HCT116 (cell line): ENCODE results near the gene DAGLA. TPM values are rescaled to one million over a fixed set of nuclear protein-coding genes. Genes with fewer than 3 reads are reported as not detected.

Experiments
- ATAC-seq: fragments of 200-7000 bp; cut with Tn5 transposase; 2 replicates; pipeline ENCODE4 v1.9.1; 2020; ENCODE audit warnings: mild to moderate bottlenecking, moderate library complexity
- BruUV-seq: library from RNA; stranded (reverse); fragments of 400-500 nt; replicated peaks from 2 replicates; lab custom pipeline; 2021; lab: Mats Ljungman, UMichigan
- CTCF ChIA-PET: fragments of 300-600 bp; sonication (Branson Sonifier 250); formaldehyde crosslinking; loops from one replicate; lab custom pipeline; 2021; ENCODE audit warnings: antibody characterized with exemption; lab: Charles Lee
- POLR2A ChIA-PET: fragments of 300-600, 350-600 bp; sonication (Branson Sonifier 250); formaldehyde crosslinking; loops from one replicate; lab custom pipeline; 2021; ENCODE audit warnings: antibody characterized with exemption; lab: Charles Lee
- RAD21 ChIA-PET, 2 experiments: fragments of 300-600 bp; sonication (Branson Sonifier 250); formaldehyde crosslinking; loops; one replicate each; lab custom pipeline; 2023; ENCODE audit warnings: low total read pairs in 2 of 2; ENCODE audit not compliant: uncharacterized antibody in 2 of 2, unreplicated experiment in 2 of 2, low non-redundant PET in 1 of 2; lab: Charles Lee
- DNase-seq: peaks from one replicate; pipeline ENCODE4 v3.0.0-alpha.2; 2010; ENCODE audit warnings: low read depth, low spot score
- H2AFZ ChIP-seq: fragments of 200-600 bp; shearing (Covaris generic), sonication (generic); 2 replicates; pipeline ENCODE4 v1.6.1; 2017; ENCODE audit warnings: low read depth, mixed run types, mixed read lengths, antibody characterized with exemption, low read length; ENCODE audit not compliant: poor library complexity, severe bottlenecking
- H3K27ac ChIP-seq: 2 replicates; pipeline ENCODE4 v1.5.1; 2012; ENCODE audit warnings: low read depth, low read length
- H3K27me3 ChIP-seq: fragments of 200-600 bp; sonication (generic); 2 replicates; pipeline ENCODE4 v1.6.1; 2016; ENCODE audit warnings: mixed run types, low read length, mixed read lengths; ENCODE audit not compliant: insufficient read depth
- H3K36me3 ChIP-seq, 2 experiments: fragments of 200-500 bp in 1 of 2; fragments of 200-600 bp in 1 of 2; sonication (Bioruptor generic) in 1 of 2; sonication (generic) in 1 of 2; 2 replicates each; pipeline versions ENCODE4 v1.5.1 to v1.6.1; 2014 to 2016; ENCODE audit warnings: low read length in 2 of 2, inconsistent platforms in 1 of 2, mixed read lengths in 1 of 2, mixed run types in 1 of 2; ENCODE audit not compliant: insufficient read depth in 2 of 2, control insufficient read depth in 1 of 2
- H3K4me1 ChIP-seq, 2 experiments: fragments of 200-600 bp in 1 of 2; sonication (generic) in 1 of 2; 2 replicates each; pipeline versions ENCODE4 v1.5.1 to v1.6.1; 2012 to 2017; ENCODE audit warnings: low read length in 2 of 2, inconsistent platforms in 1 of 2, mild to moderate bottlenecking in 1 of 2, mixed read lengths in 1 of 2, mixed run types in 1 of 2, moderate library complexity in 1 of 2; ENCODE audit not compliant: insufficient read depth in 2 of 2, control insufficient read depth in 1 of 2
- H3K4me2 ChIP-seq: fragments of 200-600 bp; sonication (generic); 2 replicates; pipeline ENCODE4 v1.6.1; 2017; ENCODE audit warnings: mixed run types, low read length, mixed read lengths
- H3K4me3 ChIP-seq, 2 experiments: fragments of 200-600 bp in 1 of 2; sonication (generic) in 1 of 2; replicated peaks in 1 of 2; 2 replicates each; pipeline ENCODE4 v1.5.1; 2011 to 2016; ENCODE audit warnings: low read length in 2 of 2, control low read depth in 1 of 2, low read depth in 1 of 2, mild to moderate bottlenecking in 1 of 2, mixed read lengths in 1 of 2, mixed run types in 1 of 2
- H3K79me2 ChIP-seq: fragments of 200-600 bp; sonication (generic); 2 replicates; pipeline ENCODE4 v1.6.1; 2017; ENCODE audit warnings: mild to moderate bottlenecking, mixed run types, low read length, moderate library complexity, mixed read lengths; ENCODE audit not compliant: insufficient read depth
- H3K9ac ChIP-seq: fragments of 200-600 bp; sonication (generic); 2 replicates; pipeline ENCODE4 v1.6.1; 2016; ENCODE audit warnings: low read length, mixed read lengths
- H3K9me2 ChIP-seq: fragments of 200-600 bp; sonication (generic), shearing (Covaris generic); 2 replicates; pipeline ENCODE4 v1.6.1; 2017; ENCODE audit warnings: mixed run types, mild to moderate bottlenecking, moderate library complexity; ENCODE audit not compliant: insufficient read depth
- H3K9me3 ChIP-seq, 2 experiments: fragments of 200-500 bp in 1 of 2; fragments of 200-600 bp in 1 of 2; sonication (Bioruptor generic) in 1 of 2; sonication (generic) in 1 of 2; 2 replicates each; pipeline ENCODE4 v1.6.1; 2014 to 2017; ENCODE audit warnings: low read length in 2 of 2, mixed read lengths in 2 of 2, inconsistent platforms in 1 of 2, low read depth in 1 of 2, mild to moderate bottlenecking in 1 of 2, mixed run types in 1 of 2, moderate library complexity in 1 of 2; ENCODE audit not compliant: control insufficient read depth in 1 of 2, insufficient read depth in 1 of 2
- H4K20me1 ChIP-seq: fragments of 200-600 bp; sonication (generic), shearing (Covaris generic); 2 replicates; pipeline ENCODE4 v1.6.1; 2017; ENCODE audit warnings: mixed run types, mild to moderate bottlenecking, moderate library complexity; ENCODE audit not compliant: insufficient read depth
- CEBPB ChIP-seq: IDR thresholded peaks from 2 replicates; pipeline ENCODE4 v1.6.1; 2012; ENCODE audit warnings: low read depth
- EGR1 ChIP-seq: IDR thresholded peaks from 2 replicates; pipeline ENCODE4 v1.6.1; 2012; ENCODE audit warnings: low read depth
- EZH2 ChIP-seq: fragments of 200-600 bp; sonication (generic); IDR thresholded peaks from 2 replicates; pipeline ENCODE4 v1.6.1; 2017; ENCODE audit warnings: antibody characterized with exemption, mixed run types
- EZH2phosphoT487 ChIP-seq: fragments of 200-600 bp; IDR thresholded peaks from 2 replicates; pipeline ENCODE4 v1.6.1; 2018; ENCODE audit warnings: antibody characterized with exemption, borderline replicate concordance
- JUND ChIP-seq: IDR thresholded peaks from 2 replicates; pipeline ENCODE4 v1.6.1; 2012
- MAX ChIP-seq: IDR thresholded peaks from 2 replicates; pipeline ENCODE4 v1.6.1; 2012
- POLR2A ChIP-seq: IDR thresholded peaks from 2 replicates; pipeline ENCODE4 v1.7.0; 2011; ENCODE audit warnings: borderline replicate concordance; ENCODE audit not compliant: insufficient read depth, insufficient read length; ENCODE audit errors: extremely low read depth
- POLR2AphosphoS5 ChIP-seq: IDR thresholded peaks from 2 replicates; pipeline ENCODE4 v1.6.1; 2011; ENCODE audit warnings: mild to moderate bottlenecking, low read depth, low read length, moderate library complexity
- RAD21 ChIP-seq: IDR thresholded peaks from 2 replicates; pipeline ENCODE4 v1.6.1; 2012; ENCODE audit warnings: low read depth, mild to moderate bottlenecking
- SIN3A ChIP-seq: IDR thresholded peaks from 2 replicates; pipeline ENCODE4 v1.6.1; 2012; ENCODE audit warnings: low read depth
- SP1 ChIP-seq: IDR thresholded peaks from 2 replicates; pipeline ENCODE4 v1.6.1; 2012; ENCODE audit warnings: low read depth
- SRF ChIP-seq: IDR thresholded peaks from 2 replicates; pipeline ENCODE4 v1.6.1; 2012; ENCODE audit warnings: low read depth
- TCF7L2 ChIP-seq: IDR thresholded peaks from 2 replicates; pipeline ENCODE4 v1.7.0; 2011; ENCODE audit warnings: borderline replicate concordance, inconsistent platforms; ENCODE audit not compliant: insufficient read depth, insufficient read length; ENCODE audit errors: extremely low read depth
- YY1 ChIP-seq: IDR thresholded peaks from 2 replicates; pipeline ENCODE4 v1.6.1; 2011; ENCODE audit warnings: low read length, low read depth, moderate library complexity, mild to moderate bottlenecking; ENCODE audit not compliant: insufficient replicate concordance; ENCODE audit errors: extremely low read depth
- ZFX ChIP-seq: fragments of 450-650 bp; IDR thresholded peaks from 2 replicates; pipeline ENCODE4 v1.6.1; 2017
- intact Hi-C: fragments of 100-400 bp; cut with micrococcal nuclease; formaldehyde crosslinking; loops from 2 replicates; pipeline ENCODE4 v1.10.0; 2022
- total RNA-seq: library from RNA; stranded (reverse); gene quantifications from one replicate; pipeline ENCODE4 v1.2.1, GENCODE V29; 2021; ENCODE audit not compliant: unreplicated experiment

The DAGLA gene
- total RNA-seq, 1 experiment from 2014 or later: 2.7 TPM

GRCh38 chr11:61795459-61795858 lies 115.3 kb downstream of the DAGLA start:
- H3K4me1 ChIP-seq: peaks cover 4 to 16% of the 10 kb centered on the region in 2 experiments; a peak in 2 of 4 replicates
- no peaks in the 10 kb centered on the region for H3K9me2 ChIP-seq
- CTCF ChIA-PET: interaction anchor here (3.4 to 5.2 kb wide), 4 partner anchors 102 to 312 kb away, joined by 36 to 111 read pairs (median 46); partner anchors contain the start of gene BEST1
- no peak for ATAC-seq
- TF ChIP-seq SRF: no peak
- TF ChIP-seq TCF7L2: no peak
- no peak for TF ChIP-seq SP1
- no peak for TF ChIP-seq YY1
- no peak for TF ChIP-seq EZH2phosphoT487
- TF ChIP-seq POLR2A: no peak
- no peak for TF ChIP-seq EGR1
- TF ChIP-seq EZH2: no peak
- no peak for TF ChIP-seq RAD21
- no peak for TF ChIP-seq CEBPB
- no peak for TF ChIP-seq SIN3A
- TF ChIP-seq JUND: no peak
- TF ChIP-seq MAX: no peak
- TF ChIP-seq POLR2AphosphoS5: no peak
- TF ChIP-seq ZFX: no peak
- no peak overlapping the region for H3K27ac ChIP-seq
- H4K20me1 ChIP-seq: peaks cover 10% of the 10 kb centered on the region; the same call in 1 of the 2 replicates
- H3K9ac ChIP-seq: no peak overlapping the region
- intact Hi-C loops: no loop called here
- no peak for DNase-seq
- H3K4me2 ChIP-seq: no peak overlapping the region
- no peaks in the 10 kb centered on the region for H3K27me3 ChIP-seq
- POLR2A ChIA-PET: no interaction called here
- H3K79me2 ChIP-seq: peaks cover 96% of the 10 kb centered on the region
- peaks cover 10 to 43% of the 10 kb centered on the region in 2 experiments for H3K36me3 ChIP-seq
- RAD21 ChIA-PET: no interaction called here
- no peak overlapping the region for H2AFZ ChIP-seq
- H3K9me3 ChIP-seq: no peaks in the 10 kb centered on the region
- H3K4me3 ChIP-seq: no peak overlapping the region
- no TSS peak for BruUV-seq
